Sigmoid colon (tissue), 7 donors: ENCODE measurements around the gene MID1. TPM values are rescaled to one million over a fixed set of nuclear protein-coding genes. Genes with fewer than 3 reads are reported as not detected.
A peak's percentile ranks its signal among the peaks of the same experiment; 100 is the strongest.

Experiments used
- DNase-seq: peaks from one replicate; pipeline ENCODE4 v3.0.0-alpha.2; 2019
- H3K27ac ChIP-seq, 4 donors: fragments of 200-600 bp; sonication (generic); one replicate each; pipeline ENCODE4 v1.5.1; 2016 to 2019; ENCODE audit warnings: mild to moderate bottlenecking in 1 of 4
- H3K27me3 ChIP-seq, 3 donors: fragments of 200-600 bp; sonication (generic); one replicate each; pipeline ENCODE4 v1.5.1; 2019; ENCODE audit warnings: mild to moderate bottlenecking in 1 of 3
- H3K36me3 ChIP-seq, 4 donors: fragments of 200-600 bp; sonication (generic); one replicate each; pipeline ENCODE4 v1.5.1; 2016 to 2019
- H3K4me1 ChIP-seq, 4 donors: fragments of 200-600 bp; sonication (generic); one replicate each; pipeline ENCODE4 v1.5.1; 2017 to 2019
- H3K4me3 ChIP-seq, 4 donors: fragments of 200-600 bp; sonication (generic); one replicate each; pipeline ENCODE4 v1.5.1; 2017 to 2019; ENCODE audit warnings: mild to moderate bottlenecking in 2 of 4, moderate library complexity in 1 of 4
- H3K9me3 ChIP-seq, 4 donors: fragments of 200-600 bp in 3 of 4; sonication (generic) in 3 of 4; one replicate each; pipeline versions ENCODE4 v1.5.1 to v1.6.1; 2013 to 2019
- CTCF ChIP-seq, 4 experiments: fragments of 450-650 bp in 3 of 4; fragments of 200-600 bp in 1 of 4; IDR thresholded peaks; one replicate each; pipeline ENCODE4 v1.5.1; 2016 to 2019; ENCODE audit warnings: antibody characterized with exemption in 4 of 4, mild to moderate bottlenecking in 3 of 4, moderate library complexity in 2 of 4
- EP300 ChIP-seq, 4 donors: sonication (generic); formaldehyde crosslinking; IDR thresholded peaks; one replicate each; pipeline ENCODE4 v1.6.1; 2017; ENCODE audit warnings: antibody characterized with exemption in 4 of 4
- POLR2A ChIP-seq, 2 donors: fragments of 450-650 bp; IDR thresholded peaks; one replicate each; pipeline ENCODE4 v1.6.1; 2016; ENCODE audit warnings: antibody characterized with exemption in 2 of 2, mild to moderate bottlenecking in 2 of 2, moderate library complexity in 2 of 2
- POLR2AphosphoS5 ChIP-seq, 4 donors: sonication (generic); formaldehyde crosslinking; IDR thresholded peaks; one replicate each; pipeline ENCODE4 v1.6.1; 2017; ENCODE audit warnings: antibody characterized with exemption in 4 of 4
- WGBS, 2 donors: extraction: QIAGEN DNeasy Blood & Tissue Kit; methylation state at CpG; one replicate each; pipeline ENCODE4 v1.1.7; 2013; 5-methylcytosine and 5-hydroxymethylcytosine counted together
- intact Hi-C: fragments of 100-400 bp; cut with DNase I; formaldehyde crosslinking; loops from one replicate; pipeline ENCODE4 v1.15.1; 2023
- polyA plus RNA-seq, 3 donors: library from polyadenylated mRNA; stranded (reverse); fragments of 200-250 nt; gene quantifications; one replicate each; pipeline ENCODE4 v1.2.3, GENCODE V29; 2013
- total RNA-seq, 4 donors: library from RNA; depleted of rRNA; stranded (reverse); fragments of >200 nt; gene quantifications; one replicate each; pipeline ENCODE4 v1.1.0, GENCODE V29; 2016
- donor health status: healthy with polysubstance abuse.
- donor health status: Bipolar disorder and iron deficiency.
- donor health status: healthy.

Gene MID1
- total and polyA plus RNA-seq, 7 donors: 3.2 to 77.5 (median 34.6) TPM

GRCh38 chrX:10636851-10637250, 16.5 kb upstream of the MID1 start:
- TF ChIP-seq POLR2AphosphoS5 (IDR thresholded peaks at IDR 0.05) (no peak), EP300 (IDR thresholded peaks at IDR 0.05) (no peak), POLR2A (IDR thresholded peaks at IDR 0.05) (no peak), CTCF (IDR thresholded peaks at IDR 0.05) (no peak)

GRCh38 chrX:10636337-10636736, 16.0 kb upstream of the MID1 start:
- H3K36me3 ChIP-seq: no peaks in the 10 kb centered on the region
- peak overlapping the region; percentile 2 to 78 (median 71) for H3K27ac ChIP-seq
- no peaks in the 10 kb centered on the region for H3K9me3 ChIP-seq
- peak overlapping the region in 1 of 4 donors; percentile 15 for H3K4me3 ChIP-seq
- intact Hi-C loops: loop anchor here (1.0 kb wide), 1 partner anchor 446 kb away; no protein-coding TSS in a partner anchor
- H3K27me3 ChIP-seq: no peaks in the 10 kb centered on the region
- H3K4me1 ChIP-seq: peaks cover 0 to 19% (median 9%) of the 10 kb centered on the region in 4 donors
- TF ChIP-seq CTCF (IDR thresholded peaks at IDR 0.05) (peak; percentile 33 to 46 (median 44)), POLR2AphosphoS5 (IDR thresholded peaks at IDR 0.05) (no peak), POLR2A (IDR thresholded peaks at IDR 0.05) (no peak)
- DNase-seq: no peak
- WGBS, 2 donors: 3 to 4% methylated on average over 3 of the region's 3 CpGs

More at GRCh38 chrX:10636851-10637250, 16.5 kb upstream of the MID1 start:
- Histone ChIP-seq H3K27me3 (no peaks in the 10 kb centered on the region), H3K27ac (no peak overlapping the region), H3K36me3 (no peaks in the 10 kb centered on the region), H3K9me3 (no peaks in the 10 kb centered on the region), H3K4me1 (peaks cover 0 to 19% (median 9%) of the 10 kb centered on the region in 4 donors), H3K4me3 (no peak overlapping the region)
- 54 to 65% methylated on average over 1 of the region's 1 CpG for WGBS, 2 donors
- no peak for DNase-seq
- intact Hi-C loops: loop anchor here (1.0 kb wide), 1 partner anchor 447 kb away; no protein-coding TSS in a partner anchor

- peak overlapping the region in 1 of 4 donors; percentile 3 for H3K4me3 ChIP-seq
- peak overlapping the region; percentile 31 to 78 (median 71) for H3K27ac ChIP-seq
- no peak for DNase-seq
- H3K27me3 ChIP-seq: no peaks in the 10 kb centered on the region
- H3K36me3 ChIP-seq: no peaks in the 10 kb centered on the region
- 80 to 89% methylated on average over 15 of the region's 15 CpGs for WGBS, 2 donors
- TF ChIP-seq CTCF (IDR thresholded peaks at IDR 0.05) (no peak), EP300 (IDR thresholded peaks at IDR 0.05) (no peak), POLR2A (IDR thresholded peaks at IDR 0.05) (no peak), POLR2AphosphoS5 (IDR thresholded peaks at IDR 0.05) (peak in 2 of 4 donors; percentile 18 to 36)
- intact Hi-C loops: loop anchor here (5.0 kb wide), 1 partner anchor 468 kb away; no protein-coding TSS in a partner anchor
- no peaks in the 10 kb centered on the region for H3K9me3 ChIP-seq
- H3K4me1 ChIP-seq: peaks cover 0 to 19% (median 9%) of the 10 kb centered on the region in 4 donors
Observed at GRCh38 chrX:10634392-10635161, 14.2 kb upstream of the MID1 start.

GRCh38 chrX:10633722-10634121, 13.3 kb upstream of the MID1 start:
- H3K36me3 ChIP-seq: no peaks in the 10 kb centered on the region
- H3K4me3 ChIP-seq: no peak overlapping the region
- H3K4me1 ChIP-seq: peaks cover 0 to 19% (median 9%) of the 10 kb centered on the region in 4 donors
- no peaks in the 10 kb centered on the region for H3K27me3 ChIP-seq
- no peaks in the 10 kb centered on the region for H3K9me3 ChIP-seq
- WGBS, 2 donors: 29 to 58% methylated on average over 2 of the region's 2 CpGs
- intact Hi-C loops: loop anchor here (5.0 kb wide), 1 partner anchor 469 kb away; no protein-coding TSS in a partner anchor
- TF ChIP-seq POLR2AphosphoS5 (IDR thresholded peaks at IDR 0.05) (peak in 2 of 4 donors; percentile 8 to 65), CTCF (IDR thresholded peaks at IDR 0.05) (no peak)
- peak; percentile 74 for DNase-seq
- H3K27ac ChIP-seq: peak overlapping the region; percentile 29 to 78 (median 71)
